NB4 (cell line): ENCODE data around the gene DLX2.

ENCODE experiments used
- POLR2A ChIP-seq: IDR thresholded peaks from 2 replicates; pipeline ENCODE4 v1.6.1; 2011; ENCODE audit warnings: mild to moderate bottlenecking; ENCODE audit not compliant: insufficient read length; ENCODE audit errors: extremely low read depth
- TF ChIP-seq, protein P1 (sequence below): IDR thresholded peaks from one replicate; pipeline ENCODE4 v1.5.1; 2012; ENCODE audit warnings: low read depth, low read length

DNA sequence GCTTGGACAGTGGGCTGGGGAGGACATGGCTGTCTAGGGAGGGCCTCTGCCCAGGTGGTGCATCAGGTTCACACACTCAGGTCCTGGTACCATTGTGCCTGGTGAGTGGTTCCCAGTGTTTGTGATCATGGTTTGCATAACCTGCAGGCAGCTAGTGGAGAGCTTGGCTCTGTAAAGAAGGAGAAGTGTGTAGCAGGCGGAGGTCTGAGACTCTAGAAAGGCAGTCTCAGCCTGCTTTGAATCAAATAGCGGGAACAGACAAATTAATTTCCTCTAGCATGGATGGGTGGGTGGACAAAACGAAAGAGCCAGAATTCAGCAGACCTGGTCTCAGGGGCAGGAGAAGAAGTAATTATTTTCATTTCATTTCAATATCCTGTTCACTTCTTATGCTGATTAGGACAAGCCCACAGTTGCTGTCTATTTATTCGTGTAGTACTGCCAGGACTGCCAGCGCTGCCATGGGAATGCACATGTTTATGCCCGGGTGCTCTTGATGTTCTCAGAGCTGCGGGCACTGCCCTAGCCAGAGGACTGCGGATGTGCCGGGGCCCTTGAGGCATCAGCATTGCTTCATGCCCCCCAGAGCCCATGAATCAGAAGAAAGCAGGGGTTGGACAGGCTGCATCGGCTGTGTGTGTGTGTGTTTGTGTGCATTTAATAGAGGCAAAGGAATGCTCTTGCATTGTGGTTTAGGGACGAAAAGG, 45.4 kb upstream of the DLX2 start:
- no peak for TF ChIP-seq POLR2A
- TF ChIP-seq, protein P1, sequence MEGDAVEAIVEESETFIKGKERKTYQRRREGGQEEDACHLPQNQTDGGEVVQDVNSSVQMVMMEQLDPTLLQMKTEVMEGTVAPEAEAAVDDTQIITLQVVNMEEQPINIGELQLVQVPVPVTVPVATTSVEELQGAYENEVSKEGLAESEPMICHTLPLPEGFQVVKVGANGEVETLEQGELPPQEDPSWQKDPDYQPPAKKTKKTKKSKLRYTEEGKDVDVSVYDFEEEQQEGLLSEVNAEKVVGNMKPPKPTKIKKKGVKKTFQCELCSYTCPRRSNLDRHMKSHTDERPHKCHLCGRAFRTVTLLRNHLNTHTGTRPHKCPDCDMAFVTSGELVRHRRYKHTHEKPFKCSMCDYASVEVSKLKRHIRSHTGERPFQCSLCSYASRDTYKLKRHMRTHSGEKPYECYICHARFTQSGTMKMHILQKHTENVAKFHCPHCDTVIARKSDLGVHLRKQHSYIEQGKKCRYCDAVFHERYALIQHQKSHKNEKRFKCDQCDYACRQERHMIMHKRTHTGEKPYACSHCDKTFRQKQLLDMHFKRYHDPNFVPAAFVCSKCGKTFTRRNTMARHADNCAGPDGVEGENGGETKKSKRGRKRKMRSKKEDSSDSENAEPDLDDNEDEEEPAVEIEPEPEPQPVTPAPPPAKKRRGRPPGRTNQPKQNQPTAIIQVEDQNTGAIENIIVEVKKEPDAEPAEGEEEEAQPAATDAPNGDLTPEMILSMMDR: no peak
